GM21367 (cell line): ENCODE data around the gene TEK.
"Not testable (repeated sequence)": the region's sequence is repeated elsewhere in the genome, so short reads cannot be mapped to it uniquely, and the experiment has no call there.

ENCODE experiments used
- ATAC-seq: cut with Tn5 transposase; IDR thresholded peaks from one replicate; pipeline ENCODE4 v1.9.1; 2021; ENCODE audit not compliant: unreplicated experiment

TEK gene

GRCh38 chr9:27212191-27212590, 103.2 kb downstream of the TEK start:
- no peak for ATAC-seq

DNA sequence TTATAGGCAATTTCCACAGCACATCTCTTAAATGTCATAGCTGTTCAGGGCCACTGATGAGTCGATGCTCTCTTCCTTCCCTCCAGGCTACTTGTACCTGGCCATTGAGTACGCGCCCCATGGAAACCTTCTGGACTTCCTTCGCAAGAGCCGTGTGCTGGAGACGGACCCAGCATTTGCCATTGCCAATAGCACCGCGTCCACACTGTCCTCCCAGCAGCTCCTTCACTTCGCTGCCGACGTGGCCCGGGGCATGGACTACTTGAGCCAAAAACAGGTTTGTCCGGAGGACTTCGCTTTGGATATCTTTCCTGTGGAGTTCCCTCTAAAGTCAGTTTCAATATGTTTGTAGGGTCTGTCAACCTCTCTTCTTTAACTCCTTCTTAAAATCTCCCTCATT, 103.6 kb downstream of the TEK start:
- no peak for ATAC-seq

DNA sequence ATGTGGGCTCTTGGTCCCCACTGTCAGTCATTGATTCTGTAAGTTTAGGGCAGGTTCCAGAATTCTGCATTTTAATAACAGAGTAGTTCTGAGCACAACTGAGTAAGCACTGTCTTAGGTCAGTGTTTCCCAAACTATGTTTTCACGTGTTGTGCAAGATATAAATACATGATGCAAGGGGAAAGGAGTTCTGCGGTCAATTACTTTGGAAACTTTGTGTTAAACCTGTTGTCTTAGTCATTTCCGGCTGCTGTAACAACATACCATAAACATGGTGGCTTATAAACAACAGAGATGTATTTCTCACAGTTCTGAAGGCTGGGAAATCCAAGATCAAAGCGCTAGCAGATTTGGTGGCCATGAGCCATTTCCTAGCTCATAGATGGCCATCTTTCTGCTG, 118.2 kb downstream of the TEK start:
- no peak for ATAC-seq

DNA sequence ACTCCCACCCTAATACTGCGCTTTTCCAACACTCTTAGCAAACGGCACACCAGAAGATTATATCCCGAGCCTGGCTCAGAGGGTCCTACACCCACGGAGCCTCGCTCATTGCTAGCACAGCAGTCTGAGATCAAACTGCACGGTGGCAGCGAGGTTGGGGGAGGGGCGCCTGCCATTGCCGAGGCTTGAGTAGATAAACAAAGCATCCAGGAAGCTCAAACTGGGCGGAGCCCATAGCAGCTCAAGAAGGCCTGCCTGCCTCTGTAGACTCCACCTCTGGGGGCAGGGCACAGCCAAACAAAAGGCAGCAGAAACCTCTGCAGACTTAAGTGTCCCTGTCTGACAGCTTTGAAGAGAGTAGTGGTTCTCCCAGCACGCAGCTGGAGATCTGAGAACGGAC, 130.6 kb downstream of the TEK start:
- not testable (repeated sequence) for ATAC-seq

DNA sequence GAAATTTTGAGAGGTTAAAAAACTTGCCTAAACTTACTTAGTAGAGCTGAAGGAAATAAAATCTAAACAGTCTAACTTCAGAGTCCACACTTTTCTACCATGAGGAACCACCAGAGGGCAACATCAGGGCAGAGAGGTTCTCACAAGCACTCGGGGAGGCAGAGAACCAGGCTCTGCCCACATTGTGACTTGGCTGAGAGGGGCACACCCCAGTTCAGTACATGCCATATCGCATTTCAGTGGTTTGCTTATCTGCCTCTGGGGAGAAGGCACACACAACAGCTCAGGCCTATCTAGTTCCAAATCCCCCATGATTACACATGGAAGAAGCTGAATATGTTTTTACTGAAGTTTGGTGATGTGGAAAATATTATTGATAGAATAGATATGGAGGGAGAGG, 138.7 kb downstream of the TEK start:
- peak; percentile 88 for ATAC-seq

DNA sequence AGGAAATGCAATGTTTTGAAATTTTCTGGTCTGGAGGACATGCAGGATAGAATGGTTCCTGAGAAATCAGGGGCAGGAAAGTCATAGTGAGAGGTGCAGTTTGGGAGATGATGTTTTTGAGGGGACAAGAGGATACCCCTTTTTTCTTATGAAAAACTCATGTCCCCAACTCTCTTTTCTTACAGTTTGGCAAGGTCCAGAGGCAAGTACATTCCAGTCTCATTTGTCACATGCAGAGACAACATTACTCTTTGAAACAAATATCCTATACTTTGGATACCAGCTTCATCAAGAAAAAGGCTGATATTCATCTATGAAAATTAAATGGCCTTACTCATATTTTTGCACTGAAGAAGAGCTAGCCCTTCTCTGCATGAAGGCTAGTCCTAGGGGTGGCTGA, 139.7 kb downstream of the TEK start:
- ATAC-seq = no peak

GRCh38 chr9:27258662-27259061, 149.6 kb downstream of the TEK start:
- no peak for ATAC-seq

GRCh38 chr9:27260789-27261516, 151.9 kb downstream of the TEK start:
- ATAC-seq = no peak

GRCh38 chr9:27261517-27262211, 152.6 kb downstream of the TEK start:
- ATAC-seq = no peak

DNA sequence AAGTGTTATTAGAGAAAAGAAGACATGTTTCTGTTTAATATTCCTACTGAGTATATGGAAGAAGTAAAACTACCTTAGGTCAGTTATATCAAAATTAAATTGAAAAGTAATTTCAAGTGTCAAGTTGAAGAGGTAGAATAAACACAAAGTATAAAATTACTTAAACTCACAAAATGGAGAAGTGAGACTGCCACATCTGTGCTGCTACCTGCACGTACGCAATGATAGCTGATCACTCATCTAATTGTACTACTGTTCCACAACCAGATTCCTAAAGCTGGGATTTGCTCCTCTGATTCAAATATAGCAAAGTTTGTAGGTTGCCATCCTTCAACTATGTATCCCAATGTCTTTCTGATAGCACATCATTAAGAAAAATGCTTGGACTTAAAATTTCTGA, 163.1 kb downstream of the TEK start:
- ATAC-seq = no peak

GRCh38 chr9:27273186-27273585, 164.2 kb downstream of the TEK start:
- no peak for ATAC-seq

GRCh38 chr9:27276193-27277030, 167.4 kb downstream of the TEK start:
- no peak for ATAC-seq

- ATAC-seq = no peak
Measured at GRCh38 chr9:27278374-27278773, 169.3 kb downstream of the TEK start.

- ATAC-seq = no peak
Measured at GRCh38 chr9:27279611-27280010, 170.6 kb downstream of the TEK start.
